Activated CD8-positive, alpha-beta T cell treated with anti-CD3 and anti-CD28 coated beads for 36 hours (primary cell): Measurements from ENCODE around the gene GPR25. TPM values are rescaled to one million over a fixed set of nuclear protein-coding genes. Genes with fewer than 3 reads are reported as not detected.

Source experiments
- ATAC-seq: fragments of 200-7000 bp; cut with Tn5 transposase; one replicate; pipeline ENCODE4 v1.10.0; 2021; ENCODE audit warnings: mild to moderate bottlenecking, moderate library complexity
- CTCF ChIA-PET: fragments of 350-600 bp; sonication (Branson Sonifier 250); formaldehyde crosslinking; loops from one replicate; lab custom pipeline; 2021; ENCODE audit warnings: antibody characterized with exemption; lab: Charles Lee
- POLR2A ChIA-PET: fragments of 350-600 bp; sonication (Branson Sonifier 250); formaldehyde crosslinking; loops from one replicate; lab custom pipeline; 2021; ENCODE audit warnings: antibody characterized with exemption; lab: Charles Lee
- DNase-seq: peaks from one replicate; pipeline ENCODE4 v3.0.0-alpha.2; 2020
- H3K27ac Mint-ChIP-seq: one replicate; pipeline ENCODE4 v1.8.0; 2021; ENCODE audit warnings: mild to moderate bottlenecking, mixed read lengths
- H3K27me3 Mint-ChIP-seq: one replicate; pipeline ENCODE4 v1.8.0; 2021; ENCODE audit warnings: mixed read lengths
- H3K36me3 Mint-ChIP-seq: one replicate; pipeline ENCODE4 v1.8.0; 2021; ENCODE audit warnings: low read depth, mixed read lengths
- H3K4me1 Mint-ChIP-seq: one replicate; pipeline ENCODE4 v1.8.0; 2021; ENCODE audit warnings: low read depth, mixed read lengths
- H3K4me3 Mint-ChIP-seq: one replicate; pipeline ENCODE4 v1.8.0; 2021; ENCODE audit warnings: mild to moderate bottlenecking, moderate library complexity, mixed read lengths
- H3K9me3 Mint-ChIP-seq: one replicate; pipeline ENCODE4 v1.8.0; 2021; ENCODE audit warnings: mixed read lengths
- intact Hi-C: fragments of 100-400 bp; cut with micrococcal nuclease; formaldehyde crosslinking; loops from one replicate; pipeline ENCODE4 v1.10.0; 2022
- total RNA-seq, 2 experiments: library from RNA; stranded (reverse); gene quantifications; one replicate each; pipeline ENCODE4 v1.2.3, GENCODE V29; 2021
- TF ChIP-seq, protein P1 (sequence below): fragments of 200-600 bp; IDR thresholded peaks from one replicate; pipeline ENCODE4 v1.8.0; 2022; ENCODE audit warnings: antibody characterized with exemption, mild to moderate bottlenecking

Gene GPR25
- total RNA-seq, 2 experiments from 2014 or later, result 0.29 to 0.34 TPM

DNA sequence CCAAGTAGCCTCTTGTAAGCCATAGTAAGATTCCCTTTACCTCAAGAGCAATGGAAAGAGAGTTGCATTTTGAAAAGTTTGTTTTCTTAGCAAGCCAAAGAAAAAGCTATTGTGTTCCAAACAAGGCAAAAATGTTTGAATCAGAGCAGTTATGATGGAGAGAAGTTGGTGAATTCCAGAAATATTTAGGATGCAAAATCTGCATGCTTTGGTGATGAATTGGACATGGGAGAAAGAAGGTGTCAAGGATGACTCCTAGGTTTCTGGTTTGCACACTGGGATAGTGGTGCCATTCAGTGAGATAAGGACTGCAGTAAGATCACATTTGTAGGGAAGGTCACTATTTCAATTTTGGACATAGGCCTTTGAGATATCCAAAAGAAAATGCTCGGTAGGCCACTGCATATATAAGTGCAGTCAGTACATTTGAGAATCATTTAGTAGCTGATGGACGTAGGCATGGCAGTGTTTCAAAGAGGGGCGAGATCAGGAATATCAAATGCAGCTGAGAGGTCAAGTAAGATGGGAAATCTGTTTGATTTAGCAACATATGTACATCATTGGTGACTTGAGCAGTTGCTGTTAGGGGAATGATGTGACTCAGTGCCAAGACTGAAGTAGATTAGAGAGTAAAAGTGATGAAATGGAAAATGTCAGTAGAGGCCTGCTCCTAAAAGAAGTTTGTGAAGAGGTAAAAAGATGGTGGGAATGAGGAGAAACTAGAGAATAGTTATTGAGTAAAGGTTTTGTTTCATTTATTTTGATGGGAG is 33.9 kb upstream of the GPR25 start:
- H3K4me3 Mint-ChIP-seq, result no peak overlapping the region
- ChIA-PET CTCF (interaction anchor here (0.8 to 1.6 kb wide), 4 partner anchors 29 to 283 kb away, joined by 3 to 4 read pairs (median 4); no protein-coding TSS in a partner anchor), POLR2A (no interaction called here)
- H3K9me3 Mint-ChIP-seq, result no peaks in the 10 kb centered on the region
- DNase-seq (no peak), ATAC-seq (no peak)
- H3K36me3 Mint-ChIP-seq, result no peaks in the 10 kb centered on the region
- H3K27ac Mint-ChIP-seq, result no peak overlapping the region
- no peaks in the 10 kb centered on the region for H3K27me3 Mint-ChIP-seq
- H3K4me1 Mint-ChIP-seq, result no peaks in the 10 kb centered on the region
- TF ChIP-seq, protein P1, sequence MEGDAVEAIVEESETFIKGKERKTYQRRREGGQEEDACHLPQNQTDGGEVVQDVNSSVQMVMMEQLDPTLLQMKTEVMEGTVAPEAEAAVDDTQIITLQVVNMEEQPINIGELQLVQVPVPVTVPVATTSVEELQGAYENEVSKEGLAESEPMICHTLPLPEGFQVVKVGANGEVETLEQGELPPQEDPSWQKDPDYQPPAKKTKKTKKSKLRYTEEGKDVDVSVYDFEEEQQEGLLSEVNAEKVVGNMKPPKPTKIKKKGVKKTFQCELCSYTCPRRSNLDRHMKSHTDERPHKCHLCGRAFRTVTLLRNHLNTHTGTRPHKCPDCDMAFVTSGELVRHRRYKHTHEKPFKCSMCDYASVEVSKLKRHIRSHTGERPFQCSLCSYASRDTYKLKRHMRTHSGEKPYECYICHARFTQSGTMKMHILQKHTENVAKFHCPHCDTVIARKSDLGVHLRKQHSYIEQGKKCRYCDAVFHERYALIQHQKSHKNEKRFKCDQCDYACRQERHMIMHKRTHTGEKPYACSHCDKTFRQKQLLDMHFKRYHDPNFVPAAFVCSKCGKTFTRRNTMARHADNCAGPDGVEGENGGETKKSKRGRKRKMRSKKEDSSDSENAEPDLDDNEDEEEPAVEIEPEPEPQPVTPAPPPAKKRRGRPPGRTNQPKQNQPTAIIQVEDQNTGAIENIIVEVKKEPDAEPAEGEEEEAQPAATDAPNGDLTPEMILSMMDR, result no peak
- intact Hi-C loops, result no loop called here

- no peak overlapping the region for H3K27ac Mint-ChIP-seq
- CTCF ChIA-PET, result interaction anchor here (1.3 kb wide), 1 partner anchor 127 kb away, joined by 4 read pairs; no protein-coding TSS in a partner anchor
These were observed 27.4 kb upstream of the GPR25 start for GRCh38 chr1:200845360-200845759.

DNA sequence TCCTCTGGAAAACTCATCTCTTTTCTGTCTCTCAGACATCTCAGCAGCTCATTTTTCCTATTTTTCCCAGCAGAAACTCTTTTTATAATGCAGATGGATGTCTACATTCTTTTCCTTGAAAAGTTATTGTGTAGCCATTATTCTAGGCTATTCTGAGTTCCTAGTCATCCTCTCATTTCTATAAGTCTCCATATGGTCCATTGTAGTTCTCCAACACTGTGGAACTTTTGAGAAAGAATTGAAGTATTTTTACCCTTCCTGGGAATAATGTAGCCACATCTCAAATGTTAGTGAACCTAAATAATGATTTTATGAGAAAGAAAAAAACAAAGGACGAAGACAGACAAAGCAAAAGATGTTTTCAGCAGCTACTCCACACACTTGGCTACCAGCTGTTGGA is 26.4 kb upstream of the GPR25 start:
- Mint-ChIP-seq H3K27ac (no peak overlapping the region), H3K36me3 (peaks cover 2% of the 10 kb centered on the region), H3K9me3 (no peaks in the 10 kb centered on the region), H3K27me3 (no peaks in the 10 kb centered on the region), H3K4me1 (no peaks in the 10 kb centered on the region), H3K4me3 (no peak overlapping the region)
- ATAC-seq, result no peak
- CTCF ChIA-PET, result no interaction called here
- POLR2A ChIA-PET, result no interaction called here
- TF ChIP-seq, protein P1, result no peak
- DNase-seq, result no peak
- intact Hi-C loops, result no loop called here

More at GRCh38 chr1:200845360-200845759, 27.4 kb upstream of the GPR25 start:
- no peak for DNase-seq
- POLR2A ChIA-PET, result no interaction called here
- TF ChIP-seq, protein P1, result no peak
- H3K9me3 Mint-ChIP-seq, result no peaks in the 10 kb centered on the region
- intact Hi-C loops, result no loop called here
- no peak for ATAC-seq
- H3K4me3 Mint-ChIP-seq, result no peak overlapping the region
- peaks cover 2% of the 10 kb centered on the region for H3K36me3 Mint-ChIP-seq
- H3K4me1 Mint-ChIP-seq, result no peaks in the 10 kb centered on the region
- no peaks in the 10 kb centered on the region for H3K27me3 Mint-ChIP-seq

DNA sequence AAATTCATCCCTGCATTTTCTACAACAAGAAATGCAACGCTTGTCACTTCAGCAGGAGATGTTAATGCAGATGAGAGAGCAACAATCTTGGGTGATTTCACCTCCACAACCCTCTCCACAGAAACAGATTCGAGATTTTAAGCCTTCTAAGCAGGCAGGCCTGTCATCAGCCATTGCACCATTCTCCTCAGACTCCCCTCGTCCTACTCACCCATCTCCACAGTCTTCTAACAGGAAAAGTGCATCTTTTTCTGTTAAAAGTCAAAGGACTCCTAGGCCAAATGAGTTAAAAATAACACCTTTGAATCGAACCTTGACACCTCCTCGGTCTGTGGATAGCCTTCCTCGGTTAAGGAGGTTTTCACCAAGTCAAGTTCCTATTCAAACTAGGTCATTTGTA is 23.4 kb upstream of the GPR25 start:
- no peak for ATAC-seq
- TF ChIP-seq, protein P1, result no peak
- Mint-ChIP-seq H3K27ac (no peak overlapping the region), H3K9me3 (no peaks in the 10 kb centered on the region), H3K36me3 (peaks cover 2% of the 10 kb centered on the region), H3K27me3 (no peaks in the 10 kb centered on the region), H3K4me1 (peaks cover 2% of the 10 kb centered on the region), H3K4me3 (no peak overlapping the region)
- ChIA-PET POLR2A (no interaction called here), CTCF (interaction anchor here (1.1 kb wide), 1 partner anchor 227 kb away, joined by 3 read pairs; no protein-coding TSS in a partner anchor)
- DNase-seq, result no peak
- intact Hi-C loops, result no loop called here

- POLR2A ChIA-PET, result no interaction called here
- H3K4me3 Mint-ChIP-seq, result no peak overlapping the region
- no peaks in the 10 kb centered on the region for H3K27me3 Mint-ChIP-seq
- no peak for ATAC-seq
- H3K4me1 Mint-ChIP-seq, result peaks cover 2% of the 10 kb centered on the region
- DNase-seq, result no peak
- H3K36me3 Mint-ChIP-seq, result peaks cover 2% of the 10 kb centered on the region
- H3K27ac Mint-ChIP-seq, result no peak overlapping the region
- TF ChIP-seq, protein P1, result no peak
- H3K9me3 Mint-ChIP-seq, result no peaks in the 10 kb centered on the region
- intact Hi-C loops, result no loop called here
- CTCF ChIA-PET, result interaction anchor here (1.4 kb wide), 1 partner anchor 10 kb away, joined by 3 read pairs; no protein-coding TSS in a partner anchor
These were observed 22.2 kb upstream of the GPR25 start for GRCh38 chr1:200850554-200850953.
